HG02571 (cell line): ENCODE data around the gene SLC22A7.
"Not testable (repeated sequence)": the region's sequence is repeated elsewhere in the genome, so short reads cannot be mapped to it uniquely, and the experiment has no call there.

Source experiments
- ATAC-seq: cut with Tn5 transposase; IDR thresholded peaks from one replicate; pipeline ENCODE4 v1.9.1; 2021; ENCODE audit warnings: mild to moderate bottlenecking, moderate library complexity; ENCODE audit not compliant: unreplicated experiment

Gene SLC22A7

GRCh38 chr6:43299338-43300293 is 1.6 kb downstream of the SLC22A7 start:
- no peak for ATAC-seq

- ATAC-seq = no peak
Measured at GRCh38 chr6:43301081-43301870, 3.2 kb downstream of the SLC22A7 start.

GRCh38 chr6:43302126-43302525 is 4.1 kb downstream of the SLC22A7 start:
- no peak for ATAC-seq

GRCh38 chr6:43303006-43303405 is 4.9 kb downstream of the SLC22A7 start:
- ATAC-seq = not testable (repeated sequence)

GRCh38 chr6:43303751-43304331 is 5.8 kb downstream of the SLC22A7 start:
- no peak for ATAC-seq

- no peak for ATAC-seq
Measured at GRCh38 chr6:43304361-43304760, 6.3 kb downstream of the SLC22A7 start.

- no peak for ATAC-seq
Measured at GRCh38 chr6:43304882-43305281, 6.8 kb downstream of the SLC22A7 start.

- no peak for ATAC-seq
Measured at GRCh38 chr6:43306086-43306485, 8.0 kb downstream of the SLC22A7 start.

GRCh38 chr6:43307451-43308100 is 9.5 kb downstream of the SLC22A7 start:
- ATAC-seq = no peak

GRCh38 chr6:43308101-43308989 is 10.3 kb downstream of the SLC22A7 start, which contains the start of gene CRIP3:
Gene CRIP3, minus strand, starts transcription at chr6:43308826. Its CDS starts 34 bp downstream, at chr6:43308792.
- no peak for ATAC-seq

GRCh38 chr6:43308990-43309477 is 11.0 kb downstream of the SLC22A7 start:
- ATAC-seq = no peak

- no peak for ATAC-seq
Measured at GRCh38 chr6:43310134-43310533, 12.1 kb downstream of the SLC22A7 start.

- no peak for ATAC-seq
Measured at GRCh38 chr6:43310624-43311023, 12.6 kb downstream of the SLC22A7 start.

- no peak for ATAC-seq
Measured at GRCh38 chr6:43311666-43312065, 13.6 kb downstream of the SLC22A7 start.

- ATAC-seq = no peak
Measured at GRCh38 chr6:43313813-43314212, 15.8 kb downstream of the SLC22A7 start.

GRCh38 chr6:43318011-43318410 is 20.0 kb downstream of the SLC22A7 start:
- ATAC-seq = no peak

- ATAC-seq = no peak
Measured at GRCh38 chr6:43325876-43326275, 27.8 kb downstream of the SLC22A7 start.

GRCh38 chr6:43328528-43328927 is 30.5 kb downstream of the SLC22A7 start:
- no peak for ATAC-seq

GRCh38 chr6:43331470-43331869 is 33.4 kb downstream of the SLC22A7 start:
- no peak for ATAC-seq

- no peak for ATAC-seq
Measured at GRCh38 chr6:43331891-43332290, 33.8 kb downstream of the SLC22A7 start.
